ENCODE results near the gene B4GALT6. TPM values are rescaled to one million over a fixed set of nuclear protein-coding genes. Genes with fewer than 3 reads are reported as not detected.

The B4GALT6 gene
- total RNA-seq, 1 donor from 2014 or later = 28.7 TPM

- no peak for TF ChIP-seq CTCF (IDR thresholded peaks at IDR 0.05; ENCODE audit: insufficient read depth, low read length, poor library complexity, severe bottlenecking)
- no peaks in the 10 kb centered on the region for H3K36me3 ChIP-seq (ENCODE audit: control insufficient read depth, insufficient read depth, low read length)
- no peak overlapping the region for H3K4me3 ChIP-seq (ENCODE audit: low read depth, low read length)
- H3K27me3 ChIP-seq (ENCODE audit: control insufficient read depth, insufficient read depth, low read length) = no peaks in the 10 kb centered on the region
- DNase-seq (ENCODE audit: low read depth) = no peak
These were observed 96.9 kb downstream of the B4GALT6 start for GRCh38 chr18:31587529-31587928.

GRCh38 chr18:31586616-31587015 lies 97.8 kb downstream of the B4GALT6 start:
- Histone ChIP-seq H3K4me3 (ENCODE audit: low read depth, low read length) (no peak overlapping the region), H3K36me3 (ENCODE audit: control insufficient read depth, insufficient read depth, low read length) (no peaks in the 10 kb centered on the region), H3K27me3 (ENCODE audit: control insufficient read depth, insufficient read depth, low read length) (no peaks in the 10 kb centered on the region)
- TF ChIP-seq CTCF (IDR thresholded peaks at IDR 0.05; ENCODE audit: insufficient read depth, low read length, poor library complexity, severe bottlenecking) = no peak
- DNase-seq (ENCODE audit: low read depth) = no peak

DNA sequence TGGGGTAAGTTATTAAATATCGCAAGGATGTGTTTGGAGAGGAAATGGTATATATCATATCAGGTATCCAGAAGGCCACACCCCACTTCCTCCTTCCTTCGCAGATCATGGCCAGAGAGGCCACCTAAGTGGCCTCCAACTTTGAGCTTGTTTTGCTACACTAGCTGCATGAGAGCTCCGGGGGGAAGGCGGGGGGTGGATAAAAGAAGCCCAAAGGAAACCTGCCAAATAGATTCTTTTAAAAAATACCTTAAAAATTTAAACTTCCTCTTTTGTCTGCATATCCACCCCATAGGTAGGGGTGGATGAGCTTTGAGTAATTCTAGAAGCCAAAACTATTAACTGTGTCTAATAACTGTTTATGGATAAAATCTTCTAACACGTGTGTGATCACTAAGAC lies 98.4 kb downstream of the B4GALT6 start:
- DNase-seq (ENCODE audit: low read depth) = no peak

GRCh38 chr18:31583185-31583854 lies 101.1 kb downstream of the B4GALT6 start:
- no peaks in the 10 kb centered on the region for H3K36me3 ChIP-seq (ENCODE audit: control insufficient read depth, insufficient read depth, low read length)
- no peaks in the 10 kb centered on the region for H3K27me3 ChIP-seq (ENCODE audit: control insufficient read depth, insufficient read depth, low read length)
- TF ChIP-seq CTCF (IDR thresholded peaks at IDR 0.05; ENCODE audit: insufficient read depth, low read length, poor library complexity, severe bottlenecking) = no peak
- H3K4me3 ChIP-seq (ENCODE audit: low read depth, low read length) = no peak overlapping the region
- no peak for DNase-seq (ENCODE audit: low read depth)

More for the DNA sequence above, 98.4 kb downstream of the B4GALT6 start:
- no peak overlapping the region for H3K4me3 ChIP-seq (ENCODE audit: low read depth, low read length)
- no peak for TF ChIP-seq CTCF (IDR thresholded peaks at IDR 0.05; ENCODE audit: insufficient read depth, low read length, poor library complexity, severe bottlenecking)
- no peaks in the 10 kb centered on the region for H3K27me3 ChIP-seq (ENCODE audit: control insufficient read depth, insufficient read depth, low read length)
- no peaks in the 10 kb centered on the region for H3K36me3 ChIP-seq (ENCODE audit: control insufficient read depth, insufficient read depth, low read length)

- Histone ChIP-seq H3K36me3 (ENCODE audit: control insufficient read depth, insufficient read depth, low read length) (no peaks in the 10 kb centered on the region), H3K4me3 (ENCODE audit: low read depth, low read length) (no peak overlapping the region), H3K27me3 (ENCODE audit: control insufficient read depth, insufficient read depth, low read length) (no peaks in the 10 kb centered on the region)
- DNase-seq (ENCODE audit: low read depth) = peak; percentile 28
- no peak for TF ChIP-seq CTCF (IDR thresholded peaks at IDR 0.05; ENCODE audit: insufficient read depth, low read length, poor library complexity, severe bottlenecking)
These were observed 102.7 kb downstream of the B4GALT6 start for GRCh38 chr18:31581498-31582197.

All from kidney epithelial cell (primary cell).